Measurements from ENCODE around the gene MT1B.
A peak's percentile ranks its signal among the peaks of the same experiment; 100 is the strongest.
"Not testable (repeated sequence)": the region's sequence is repeated elsewhere in the genome, so short reads cannot be mapped to it uniquely, and the experiment has no call there.

MT1B gene

DNA sequence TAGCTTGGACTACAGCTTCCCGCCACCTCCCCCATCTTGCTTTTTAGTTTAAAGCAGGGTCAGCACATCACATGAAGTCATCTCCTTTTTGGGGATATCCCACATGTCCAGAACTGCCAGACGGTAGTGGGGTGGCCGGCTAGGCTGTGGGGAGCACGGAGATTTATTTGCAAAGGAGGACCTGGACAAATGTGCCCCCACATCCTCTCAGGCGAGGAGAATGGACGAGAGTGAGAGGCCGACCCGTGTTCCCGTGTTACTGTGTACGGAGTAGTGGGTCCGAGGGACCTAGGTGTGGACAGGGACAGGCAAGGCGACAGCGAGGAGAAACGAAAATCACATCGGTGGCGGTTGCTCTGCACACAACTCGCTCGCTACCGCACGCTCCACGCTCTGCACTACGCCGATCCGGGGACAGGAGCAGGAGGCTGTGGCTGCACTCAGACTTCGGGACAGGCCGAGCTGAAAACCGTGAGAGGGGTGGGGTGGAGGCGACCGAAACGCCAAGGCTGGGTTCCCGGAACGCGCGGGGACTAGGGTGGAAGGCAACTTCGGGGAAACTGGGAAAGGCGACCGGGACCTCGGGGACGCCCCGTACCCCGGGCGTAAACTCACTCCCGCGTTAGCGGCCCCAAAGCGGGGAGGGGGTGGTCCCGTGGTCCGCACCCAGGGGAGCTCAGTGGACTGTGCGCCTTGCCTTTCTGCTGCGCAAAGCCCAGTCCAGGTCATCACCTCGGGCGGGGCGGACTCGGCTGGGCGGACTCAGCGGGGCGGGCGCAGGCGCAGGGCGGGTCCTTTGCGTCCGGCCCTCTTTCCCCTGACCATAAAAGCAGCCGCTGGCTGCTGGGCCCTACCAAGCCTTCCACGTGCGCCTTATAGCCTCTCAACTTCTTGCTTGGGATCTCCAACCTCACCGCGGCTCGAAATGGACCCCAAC, 13.6 kb upstream of the MT1B start, which contains the start of gene MT1A:
Gene MT1A (plus strand): TSS at position 853 of the 937 bp plus-strand sequence. CDS start 73 bp downstream, at position 926.
- peak; percentile 24 for DNase-seq (ENCODE audit: low spot score)

DNA sequence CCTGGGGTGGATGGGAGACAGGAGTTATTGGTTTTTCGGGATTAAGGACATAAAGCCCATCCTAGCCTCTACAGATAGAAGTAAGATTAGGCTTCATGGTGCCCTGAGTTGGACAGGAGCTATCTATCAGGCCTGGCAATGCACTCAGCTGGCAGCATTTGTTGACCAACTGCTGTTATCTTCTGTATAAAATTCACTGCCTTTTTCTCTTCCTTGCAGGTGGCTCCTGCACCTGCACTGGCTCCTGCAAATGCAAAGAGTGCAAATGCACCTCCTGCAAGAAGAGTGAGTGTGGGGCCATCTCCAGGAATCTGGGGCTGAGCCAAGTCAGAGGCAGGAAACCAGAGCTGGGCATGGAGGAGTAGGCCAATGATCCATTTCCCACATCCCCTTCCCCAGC, 12.6 kb upstream of the MT1B start:
- no peak for DNase-seq (ENCODE audit: low spot score)

DNA sequence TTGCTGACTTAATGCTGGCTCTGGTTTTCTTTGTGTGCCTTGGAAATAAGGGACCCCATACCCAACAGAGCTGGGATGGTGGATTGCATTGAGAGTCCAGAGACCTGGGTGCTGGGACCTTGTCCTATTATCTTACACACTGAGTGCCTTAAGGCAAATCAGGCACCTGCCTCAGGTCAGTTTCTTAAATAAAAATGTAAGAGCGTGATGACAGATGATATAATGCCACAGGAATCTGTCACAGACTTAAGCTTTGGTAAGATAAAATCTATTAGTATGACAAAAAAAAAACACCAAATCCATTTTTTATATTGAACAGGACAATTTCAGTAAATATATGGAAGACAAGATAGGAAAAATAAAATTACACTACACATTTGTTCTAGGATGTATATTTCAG, 11.6 kb upstream of the MT1B start:
- DNase-seq (ENCODE audit: low spot score): no peak

- no peak for DNase-seq (ENCODE audit: low spot score)
Observed at GRCh38 chr16:56641166-56641565, 10.5 kb upstream of the MT1B start.

DNA sequence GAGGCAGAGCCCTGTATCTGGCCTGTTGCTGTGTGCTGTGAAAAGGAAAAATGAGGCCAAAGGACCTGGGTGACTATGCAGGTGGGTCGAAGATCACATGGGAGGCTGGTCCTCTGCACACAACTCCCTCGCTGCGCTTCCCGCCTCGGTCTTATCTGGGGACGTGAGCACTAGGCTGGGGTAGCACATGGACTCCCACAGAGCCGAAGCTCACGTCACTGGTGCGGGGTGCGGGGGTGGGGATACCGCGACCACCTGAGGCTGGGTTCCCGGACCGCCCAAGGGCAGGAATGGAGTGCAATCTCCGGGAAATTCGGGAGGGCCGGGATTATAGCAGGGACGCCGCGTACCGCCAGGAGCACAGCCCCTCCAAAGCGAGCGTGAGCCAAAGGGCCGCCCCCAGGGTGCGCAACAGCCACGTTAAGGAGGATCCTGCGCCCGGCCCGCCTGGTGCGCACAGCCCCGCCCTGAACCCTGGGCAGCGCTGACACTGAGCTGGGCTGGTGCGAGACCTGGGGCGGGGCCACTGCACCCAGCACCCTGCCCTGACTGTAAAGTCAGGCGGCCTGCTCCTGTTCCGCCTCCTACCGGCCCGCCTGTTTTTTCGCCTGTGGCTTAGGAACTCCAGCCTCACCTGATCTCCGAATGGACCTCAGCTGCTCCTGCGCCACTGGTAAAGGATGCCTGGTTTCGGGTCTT, 8.5 kb upstream of the MT1B start:
- DNase-seq (ENCODE audit: low spot score): peak; percentile 54

DNA sequence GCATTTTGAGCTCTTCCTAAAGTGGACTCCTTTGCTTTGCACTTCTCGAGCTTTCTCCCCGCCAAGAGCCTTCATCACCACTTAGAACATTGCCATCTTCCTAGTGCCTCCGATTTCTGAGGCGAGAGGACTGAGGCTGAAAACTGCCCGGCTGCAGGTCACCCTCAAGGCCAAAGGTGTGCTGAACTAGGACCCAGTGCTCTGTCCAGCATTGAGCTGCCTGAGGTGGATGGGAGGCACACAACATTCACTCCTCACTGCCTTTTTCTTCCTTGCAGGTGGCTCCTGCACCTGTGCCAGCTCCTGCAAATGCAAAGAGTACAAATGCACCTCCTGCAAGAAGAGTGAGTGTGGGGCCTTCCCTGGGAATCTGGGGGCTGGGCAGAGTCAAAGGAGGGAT, 7.9 kb upstream of the MT1B start:
- DNase-seq (ENCODE audit: low spot score): no peak

GRCh38 chr16:56645311-56645710, 6.4 kb upstream of the MT1B start:
- DNase-seq (ENCODE audit: low spot score): no peak

- DNase-seq (ENCODE audit: low spot score): no peak
Observed at GRCh38 chr16:56645838-56646237, 5.8 kb upstream of the MT1B start.

DNA sequence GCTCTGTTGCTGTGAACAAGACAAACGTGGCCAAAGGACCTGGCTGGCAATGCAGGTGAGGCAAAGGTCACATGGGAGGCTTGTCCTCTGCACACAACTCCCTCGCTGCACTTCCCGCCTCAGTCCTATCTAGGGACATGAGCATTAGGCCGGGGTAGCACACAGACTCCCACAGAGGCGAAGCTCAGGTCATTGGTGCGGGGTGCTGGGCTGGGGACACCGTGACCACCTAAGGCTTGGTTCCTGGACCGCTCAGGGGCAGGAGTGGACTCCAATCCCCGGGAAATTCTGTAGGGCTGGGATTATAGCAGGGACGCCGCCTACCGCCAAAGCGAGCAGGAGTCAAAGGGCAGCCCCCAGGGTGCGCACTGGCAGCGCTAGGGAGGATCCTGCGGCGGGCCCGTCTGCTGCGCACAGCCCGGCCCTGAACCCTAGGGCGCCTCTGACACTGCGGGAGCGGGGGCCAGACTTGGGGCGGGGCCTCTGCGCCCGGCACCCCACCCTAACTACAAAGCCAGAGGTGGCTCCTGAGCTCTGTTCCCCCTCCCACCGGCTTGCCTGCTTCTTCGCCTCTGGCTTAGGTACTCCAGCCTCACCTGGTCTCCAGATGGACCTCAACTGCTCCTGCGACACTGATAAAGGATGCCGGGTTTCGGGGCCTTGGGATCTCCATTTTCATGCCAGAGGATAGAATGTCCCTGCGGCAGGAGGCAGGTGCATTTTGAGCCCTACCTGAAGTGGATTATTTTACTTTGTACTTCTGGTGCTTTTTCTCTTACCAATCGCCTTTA, 3.9 kb upstream of the MT1B start:
- DNase-seq (ENCODE audit: low spot score): no peak

DNA sequence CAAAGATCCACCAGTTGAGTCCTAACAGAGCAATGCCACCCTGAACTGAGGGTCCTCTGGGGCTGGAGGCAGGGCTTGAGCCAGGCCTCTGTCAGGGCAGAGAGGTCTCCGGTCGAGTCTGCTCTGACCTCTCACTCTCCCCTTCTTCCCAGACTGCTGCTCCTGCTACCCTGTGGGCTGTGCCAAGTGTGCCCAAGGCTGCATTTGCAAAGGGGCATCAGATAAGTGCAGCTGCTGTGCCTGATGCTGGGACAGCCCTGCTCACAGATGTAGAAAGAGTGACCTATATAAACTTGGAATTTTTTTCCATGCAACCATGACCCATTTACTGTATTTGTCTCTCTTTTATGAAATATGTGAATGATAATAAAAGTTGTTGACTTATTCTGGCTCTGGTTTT, 2.4 kb upstream of the MT1B start:
- DNase-seq (ENCODE audit: low spot score): no peak

DNA sequence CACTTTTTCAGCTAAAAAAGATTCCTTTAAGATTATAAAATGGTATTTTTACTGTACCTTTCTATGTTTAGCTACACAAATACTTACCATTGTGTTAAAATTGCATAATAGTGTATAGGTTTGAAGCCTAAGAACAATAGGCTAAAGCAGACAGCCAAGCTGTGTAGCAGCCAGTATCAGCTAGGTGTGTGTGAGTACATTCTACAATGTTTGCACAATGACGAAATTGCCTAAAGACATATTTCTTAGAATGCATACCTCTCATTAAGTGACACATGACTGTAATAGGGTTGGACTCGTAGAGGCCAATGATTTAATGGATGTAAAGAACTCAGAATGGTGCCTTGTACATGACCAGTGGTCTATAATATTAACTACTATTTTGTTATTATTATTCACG, 1.9 kb upstream of the MT1B start:
- DNase-seq (ENCODE audit: low spot score): no peak

DNA sequence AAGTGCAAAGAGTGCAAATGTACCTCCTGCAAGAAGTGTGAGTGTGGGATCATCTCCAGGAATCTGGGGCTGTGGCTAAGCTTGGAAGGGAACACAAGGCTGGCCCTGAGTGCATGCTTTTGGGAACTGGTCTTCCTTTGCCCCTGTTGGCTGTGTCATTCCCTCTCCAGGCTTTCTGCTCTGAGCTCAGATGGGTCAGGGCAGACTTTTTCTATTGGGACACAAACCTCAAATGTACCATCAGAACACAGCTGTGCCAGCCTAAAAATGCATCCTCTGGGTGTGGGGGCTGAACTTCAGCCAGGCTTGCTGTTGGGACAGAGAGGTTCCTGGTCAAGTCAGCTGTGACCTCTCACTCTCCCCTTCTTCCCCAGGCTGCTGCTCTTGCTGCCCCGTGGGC, 914 bp downstream of the MT1B start:
- DNase-seq (ENCODE audit: low spot score): no peak

DNA sequence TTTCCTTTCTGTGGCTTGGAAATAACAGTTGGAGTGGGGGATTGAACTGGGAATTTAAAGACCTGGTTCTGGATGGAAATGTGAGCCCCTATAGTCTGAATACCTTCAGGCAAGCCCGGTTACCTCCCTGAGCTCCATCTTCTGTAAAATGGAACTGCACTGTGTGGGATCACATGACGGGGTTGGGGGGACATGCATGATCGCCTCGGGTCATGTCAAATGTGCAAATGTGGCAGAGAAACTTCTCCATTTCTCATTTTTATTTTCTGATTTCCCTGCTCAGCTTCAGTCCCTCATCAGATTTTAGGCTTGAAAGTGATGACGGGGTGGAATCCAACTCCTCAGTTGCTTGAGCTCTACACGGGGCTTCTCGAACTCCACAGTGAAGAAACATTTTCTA, 1.5 kb downstream of the MT1B start:
- DNase-seq (ENCODE audit: low spot score): no peak

DNA sequence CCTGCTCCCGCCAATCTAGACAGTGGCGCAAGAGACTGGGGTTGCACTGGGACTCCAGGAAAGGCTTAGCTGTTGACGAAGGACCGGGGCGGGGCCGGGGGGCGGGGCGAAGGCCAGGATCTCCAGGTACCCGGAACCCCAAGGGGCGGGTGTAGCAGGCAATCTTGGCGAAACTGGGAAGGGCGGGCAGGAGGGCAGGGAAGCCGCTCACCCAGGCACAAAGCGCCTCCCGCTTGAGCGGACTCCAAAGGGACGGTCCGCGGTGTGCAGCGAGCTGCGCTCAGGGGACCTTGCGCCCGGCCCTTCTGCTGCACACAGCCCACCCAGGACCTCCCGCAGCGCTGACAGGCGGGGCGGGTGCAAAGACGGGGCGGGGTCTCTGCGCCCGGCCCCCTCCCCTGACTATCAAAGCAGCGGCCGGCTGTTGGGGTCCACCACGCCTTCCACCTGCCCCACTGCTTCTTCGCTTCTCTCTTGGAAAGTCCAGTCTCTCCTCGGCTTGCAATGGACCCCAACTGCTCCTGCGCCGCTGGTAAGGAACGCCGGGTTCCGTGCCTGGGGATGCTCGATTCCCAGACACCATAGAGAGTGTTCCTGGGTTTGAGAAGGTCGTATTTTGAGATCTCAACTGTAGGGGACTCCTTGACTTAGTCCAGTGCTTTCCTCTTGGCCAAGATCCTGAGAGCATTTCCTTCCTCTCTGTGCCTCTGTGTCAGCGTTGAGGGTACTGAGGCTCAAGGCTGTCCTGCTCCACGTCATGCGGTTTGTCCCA, 6.1 kb downstream of the MT1B start, which contains the start of gene MT1F:
Gene MT1F (plus strand): TSS at position 405 of the 772 bp plus-strand sequence. CDS start 100 bp downstream, at position 505.
- DNase-seq (ENCODE audit: low spot score): peak; percentile 75

DNA sequence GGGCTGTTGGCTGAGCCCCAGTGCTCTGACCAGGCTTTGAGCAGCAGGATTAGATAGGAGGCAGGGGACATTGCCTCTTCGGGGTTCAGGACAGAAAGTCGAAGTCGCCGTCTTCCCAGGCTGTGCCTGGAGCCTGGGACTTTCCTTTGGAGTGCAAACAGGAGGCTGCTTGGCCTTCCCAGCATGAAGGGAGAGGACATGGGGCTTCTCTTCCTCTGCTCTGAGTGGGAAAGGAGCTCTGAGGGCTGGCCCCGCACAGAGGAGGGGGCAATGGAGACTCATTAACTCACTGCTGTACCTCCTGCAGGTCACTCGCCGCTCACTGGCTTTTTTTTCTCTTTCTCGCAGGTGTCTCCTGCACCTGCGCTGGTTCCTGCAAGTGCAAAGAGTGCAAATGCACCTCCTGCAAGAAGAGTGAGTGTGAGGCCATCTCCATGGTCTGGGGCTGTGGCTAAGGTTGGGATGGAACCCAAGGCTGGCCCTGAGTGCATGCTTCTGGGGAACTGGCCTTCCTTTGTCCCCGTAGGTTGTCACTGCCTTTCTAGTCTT, 6.7 kb downstream of the MT1B start:
- DNase-seq (ENCODE audit: low spot score): no peak

DNA sequence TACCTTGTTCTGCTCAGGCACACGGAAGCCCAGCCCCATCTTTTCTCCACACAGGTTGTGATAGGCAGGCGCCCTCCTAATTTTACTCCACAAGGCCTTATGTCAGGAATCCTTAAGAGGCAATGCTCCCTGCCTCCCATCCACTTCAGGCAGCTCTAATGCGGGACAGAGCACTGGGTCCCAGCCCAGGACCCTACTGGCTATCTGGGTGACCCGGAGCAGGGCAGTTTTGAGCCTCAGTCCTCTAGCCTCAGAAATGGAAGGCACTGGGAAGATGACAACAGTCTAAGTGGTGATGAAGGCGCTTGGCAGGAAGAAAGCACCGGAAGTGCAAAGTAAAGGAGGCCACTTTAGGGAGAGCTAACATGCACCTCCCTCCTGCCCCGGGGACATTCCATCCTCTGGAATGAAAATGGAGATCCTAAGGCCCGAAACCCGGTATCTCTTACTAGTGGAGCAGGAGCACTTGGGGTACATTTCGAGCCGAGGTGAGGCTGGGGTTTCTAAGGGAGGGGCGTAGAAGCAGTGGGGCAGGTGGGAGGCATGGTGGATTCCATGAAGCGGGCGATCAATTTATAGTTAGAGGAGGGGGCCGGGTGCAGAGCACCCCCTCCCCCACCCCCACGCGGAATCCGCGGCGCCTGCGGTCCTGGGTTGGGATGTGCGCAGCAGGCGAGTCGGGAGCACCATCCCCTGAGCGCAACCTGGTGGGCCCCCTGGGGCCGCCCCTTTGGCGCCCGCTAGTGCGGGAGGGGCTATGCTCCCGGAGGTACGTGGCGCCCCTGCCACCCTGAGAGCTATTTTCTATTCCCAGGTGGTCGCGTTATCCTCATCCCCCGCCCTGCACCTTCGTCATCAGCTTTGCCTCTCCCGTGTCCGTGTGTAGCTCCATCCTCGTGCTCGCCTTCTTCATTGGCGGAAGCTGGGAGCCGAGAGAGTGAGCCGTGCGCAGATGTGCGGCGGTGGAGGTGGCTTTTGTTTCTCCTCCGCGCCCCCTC, 11.0 kb downstream of the MT1B start:
- DNase-seq (ENCODE audit: low spot score): no peak

- DNase-seq (ENCODE audit: low spot score): no peak
Observed at GRCh38 chr16:56664506-56664905, 12.8 kb downstream of the MT1B start.

- not testable (repeated sequence) for DNase-seq (ENCODE audit: low spot score)
Observed at GRCh38 chr16:56665286-56666261, 13.9 kb downstream of the MT1B start.
